HAP-1 (cell line): ENCODE data around the gene TPMT.

Experiments
- DNase-seq, 2 experiments: peaks; one replicate each; pipeline ENCODE4 v3.0.0-alpha.2; 2016 to 2020; ENCODE audit warnings: low spot score in 2 of 2
- H3K27me3 ChIP-seq: fragments of 250-450 bp; sonication (Bioruptor Pico); 2 replicates; pipeline ENCODE4 v1.5.1; 2020; ENCODE audit warnings: low read depth, mild to moderate bottlenecking, moderate library complexity
- H3K36me3 ChIP-seq: fragments of 250-450 bp; sonication (Bioruptor Pico); replicated peaks from 2 replicates; pipeline ENCODE4 v1.5.1; 2020; ENCODE audit warnings: mild to moderate bottlenecking
- H3K4me1 ChIP-seq: fragments of 250-450 bp; sonication (Bioruptor Pico); 2 replicates; pipeline ENCODE4 v1.5.1; 2020; ENCODE audit warnings: mild to moderate bottlenecking
- H3K4me3 ChIP-seq: fragments of 250-450 bp; sonication (Bioruptor Pico); 2 replicates; pipeline ENCODE4 v1.5.1; 2020; ENCODE audit warnings: mild to moderate bottlenecking, moderate library complexity
- H3K9me3 ChIP-seq: fragments of 250-450 bp; sonication (Bioruptor Pico); 2 replicates; pipeline ENCODE4 v1.5.1; 2020; ENCODE audit warnings: mild to moderate bottlenecking, moderate library complexity
- in situ Hi-C: fragments of 300-500 bp; cut with MboI; formaldehyde crosslinking; loops from 3 replicates; pipeline ENCODE4 v1.14.3; 2020; ENCODE audit warnings: low sequenced_read_pairs, inconsistent platforms, mixed read lengths

Gene TPMT

GRCh38 chr6:18087396-18088165 lies 67.3 kb downstream of the TPMT start:
- Histone ChIP-seq H3K27me3 (no peaks in the 10 kb centered on the region), H3K36me3 (no peaks in the 10 kb centered on the region), H3K4me3 (no peak overlapping the region), H3K4me1 (no peaks in the 10 kb centered on the region), H3K9me3 (peaks cover 6% of the 10 kb centered on the region)
- no peak for DNase-seq
- in situ Hi-C loops, result no loop called here

DNA sequence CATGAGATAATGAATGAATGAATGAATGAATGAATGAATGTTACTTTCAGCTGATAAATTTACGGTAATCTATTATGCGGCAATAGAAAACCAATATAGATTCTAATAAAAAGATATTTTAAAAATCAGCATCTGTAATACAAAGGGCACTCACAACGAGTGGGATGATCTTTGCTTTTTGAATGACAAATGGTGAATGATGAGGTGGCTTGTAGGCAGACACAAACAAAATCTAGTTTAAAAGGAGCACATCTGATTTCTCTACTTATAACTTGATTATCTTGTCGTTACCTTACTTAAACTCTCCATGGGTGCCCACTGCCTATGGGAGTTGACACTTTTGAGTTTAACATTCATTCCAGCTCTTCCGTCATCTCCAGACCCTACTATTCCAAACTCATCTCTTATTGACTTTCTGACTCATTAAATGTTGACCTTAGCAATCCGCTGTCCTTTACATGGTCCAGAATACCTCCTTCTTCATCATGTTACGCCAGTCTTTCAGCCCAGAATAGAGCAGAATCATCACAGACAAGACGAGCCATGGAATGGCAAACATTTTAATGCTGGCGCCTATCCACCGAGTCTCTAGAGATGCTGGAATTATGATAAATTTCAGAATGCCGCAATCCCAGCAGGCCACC lies 73.7 kb downstream of the TPMT start:
- DNase-seq, result no peak
- Histone ChIP-seq H3K4me1 (no peaks in the 10 kb centered on the region), H3K9me3 (no peaks in the 10 kb centered on the region; the same call in 1 of the 2 replicates), H3K27me3 (no peaks in the 10 kb centered on the region), H3K36me3 (no peaks in the 10 kb centered on the region), H3K4me3 (no peak overlapping the region)
- in situ Hi-C loops, result no loop called here

- no peak for DNase-seq
- Histone ChIP-seq H3K27me3 (no peaks in the 10 kb centered on the region), H3K36me3 (no peaks in the 10 kb centered on the region), H3K9me3 (no peaks in the 10 kb centered on the region; the same call in 1 of the 2 replicates), H3K4me3 (no peak overlapping the region), H3K4me1 (no peaks in the 10 kb centered on the region)
- in situ Hi-C loops, result no loop called here
Observed at GRCh38 chr6:18080544-18080943, 74.3 kb downstream of the TPMT start.

- H3K27me3 ChIP-seq, result no peaks in the 10 kb centered on the region
- H3K4me1 ChIP-seq, result no peaks in the 10 kb centered on the region
- DNase-seq, result no peak
- in situ Hi-C loops, result no loop called here
- H3K9me3 ChIP-seq, result no peaks in the 10 kb centered on the region; the same call in 1 of the 2 replicates
- no peak overlapping the region for H3K4me3 ChIP-seq
- H3K36me3 ChIP-seq, result no peaks in the 10 kb centered on the region
Observed at GRCh38 chr6:18078866-18079265, 76.0 kb downstream of the TPMT start.
